HCT116 (cell line): ENCODE measurements around the gene FHIT. TPM values are rescaled to one million over a fixed set of nuclear protein-coding genes. Genes with fewer than 3 reads are reported as not detected.

ENCODE experiments used
- ATAC-seq: fragments of 200-7000 bp; cut with Tn5 transposase; 2 replicates; pipeline ENCODE4 v1.9.1; 2020; ENCODE audit warnings: mild to moderate bottlenecking, moderate library complexity
- BruUV-seq: library from RNA; stranded (reverse); fragments of 400-500 nt; replicated peaks from 2 replicates; lab custom pipeline; 2021; lab: Mats Ljungman, UMichigan
- CTCF ChIA-PET: fragments of 300-600 bp; sonication (Branson Sonifier 250); formaldehyde crosslinking; loops from one replicate; lab custom pipeline; 2021; ENCODE audit warnings: antibody characterized with exemption; lab: Charles Lee
- POLR2A ChIA-PET: fragments of 300-600, 350-600 bp; sonication (Branson Sonifier 250); formaldehyde crosslinking; loops from one replicate; lab custom pipeline; 2021; ENCODE audit warnings: antibody characterized with exemption; lab: Charles Lee
- RAD21 ChIA-PET, 2 experiments: fragments of 300-600 bp; sonication (Branson Sonifier 250); formaldehyde crosslinking; loops; one replicate each; lab custom pipeline; 2023; ENCODE audit warnings: low total read pairs in 2 of 2; ENCODE audit not compliant: uncharacterized antibody in 2 of 2, unreplicated experiment in 2 of 2, low non-redundant PET in 1 of 2; lab: Charles Lee
- DNase-seq: peaks from one replicate; pipeline ENCODE4 v3.0.0-alpha.2; 2010; ENCODE audit warnings: low read depth, low spot score
- H2AFZ ChIP-seq: fragments of 200-600 bp; shearing (Covaris generic), sonication (generic); 2 replicates; pipeline ENCODE4 v1.6.1; 2017; ENCODE audit warnings: low read depth, mixed run types, mixed read lengths, antibody characterized with exemption, low read length; ENCODE audit not compliant: poor library complexity, severe bottlenecking
- H3K27ac ChIP-seq: 2 replicates; pipeline ENCODE4 v1.5.1; 2012; ENCODE audit warnings: low read depth, low read length
- H3K27me3 ChIP-seq: fragments of 200-600 bp; sonication (generic); 2 replicates; pipeline ENCODE4 v1.6.1; 2016; ENCODE audit warnings: mixed run types, low read length, mixed read lengths; ENCODE audit not compliant: insufficient read depth
- H3K36me3 ChIP-seq, 2 experiments: fragments of 200-500 bp in 1 of 2; fragments of 200-600 bp in 1 of 2; sonication (Bioruptor generic) in 1 of 2; sonication (generic) in 1 of 2; 2 replicates each; pipeline versions ENCODE4 v1.5.1 to v1.6.1; 2014 to 2016; ENCODE audit warnings: low read length in 2 of 2, inconsistent platforms in 1 of 2, mixed read lengths in 1 of 2, mixed run types in 1 of 2; ENCODE audit not compliant: insufficient read depth in 2 of 2, control insufficient read depth in 1 of 2
- H3K4me1 ChIP-seq, 2 experiments: fragments of 200-600 bp in 1 of 2; sonication (generic) in 1 of 2; 2 replicates each; pipeline versions ENCODE4 v1.5.1 to v1.6.1; 2012 to 2017; ENCODE audit warnings: low read length in 2 of 2, inconsistent platforms in 1 of 2, mild to moderate bottlenecking in 1 of 2, mixed read lengths in 1 of 2, mixed run types in 1 of 2, moderate library complexity in 1 of 2; ENCODE audit not compliant: insufficient read depth in 2 of 2, control insufficient read depth in 1 of 2
- H3K4me2 ChIP-seq: fragments of 200-600 bp; sonication (generic); 2 replicates; pipeline ENCODE4 v1.6.1; 2017; ENCODE audit warnings: mixed run types, low read length, mixed read lengths
- H3K4me3 ChIP-seq, 2 experiments: fragments of 200-600 bp in 1 of 2; sonication (generic) in 1 of 2; replicated peaks in 1 of 2; 2 replicates each; pipeline ENCODE4 v1.5.1; 2011 to 2016; ENCODE audit warnings: low read length in 2 of 2, control low read depth in 1 of 2, low read depth in 1 of 2, mild to moderate bottlenecking in 1 of 2, mixed read lengths in 1 of 2, mixed run types in 1 of 2
- H3K79me2 ChIP-seq: fragments of 200-600 bp; sonication (generic); 2 replicates; pipeline ENCODE4 v1.6.1; 2017; ENCODE audit warnings: mild to moderate bottlenecking, mixed run types, low read length, moderate library complexity, mixed read lengths; ENCODE audit not compliant: insufficient read depth
- H3K9ac ChIP-seq: fragments of 200-600 bp; sonication (generic); 2 replicates; pipeline ENCODE4 v1.6.1; 2016; ENCODE audit warnings: low read length, mixed read lengths
- H3K9me2 ChIP-seq: fragments of 200-600 bp; sonication (generic), shearing (Covaris generic); 2 replicates; pipeline ENCODE4 v1.6.1; 2017; ENCODE audit warnings: mixed run types, mild to moderate bottlenecking, moderate library complexity; ENCODE audit not compliant: insufficient read depth
- H3K9me3 ChIP-seq, 2 experiments: fragments of 200-500 bp in 1 of 2; fragments of 200-600 bp in 1 of 2; sonication (Bioruptor generic) in 1 of 2; sonication (generic) in 1 of 2; 2 replicates each; pipeline ENCODE4 v1.6.1; 2014 to 2017; ENCODE audit warnings: low read length in 2 of 2, mixed read lengths in 2 of 2, inconsistent platforms in 1 of 2, low read depth in 1 of 2, mild to moderate bottlenecking in 1 of 2, mixed run types in 1 of 2, moderate library complexity in 1 of 2; ENCODE audit not compliant: control insufficient read depth in 1 of 2, insufficient read depth in 1 of 2
- H4K20me1 ChIP-seq: fragments of 200-600 bp; sonication (generic), shearing (Covaris generic); 2 replicates; pipeline ENCODE4 v1.6.1; 2017; ENCODE audit warnings: mixed run types, mild to moderate bottlenecking, moderate library complexity; ENCODE audit not compliant: insufficient read depth
- CEBPB ChIP-seq: IDR thresholded peaks from 2 replicates; pipeline ENCODE4 v1.6.1; 2012; ENCODE audit warnings: low read depth
- EGR1 ChIP-seq: IDR thresholded peaks from 2 replicates; pipeline ENCODE4 v1.6.1; 2012; ENCODE audit warnings: low read depth
- ELF1 ChIP-seq: IDR thresholded peaks from 2 replicates; pipeline ENCODE4 v1.6.1; 2012; ENCODE audit warnings: low read depth, borderline replicate concordance
- EZH2 ChIP-seq: fragments of 200-600 bp; sonication (generic); IDR thresholded peaks from 2 replicates; pipeline ENCODE4 v1.6.1; 2017; ENCODE audit warnings: antibody characterized with exemption, mixed run types
- EZH2phosphoT487 ChIP-seq: fragments of 200-600 bp; IDR thresholded peaks from 2 replicates; pipeline ENCODE4 v1.6.1; 2018; ENCODE audit warnings: antibody characterized with exemption, borderline replicate concordance
- POLR2A ChIP-seq: IDR thresholded peaks from 2 replicates; pipeline ENCODE4 v1.7.0; 2011; ENCODE audit warnings: borderline replicate concordance; ENCODE audit not compliant: insufficient read depth, insufficient read length; ENCODE audit errors: extremely low read depth
- POLR2AphosphoS5 ChIP-seq: IDR thresholded peaks from 2 replicates; pipeline ENCODE4 v1.6.1; 2011; ENCODE audit warnings: mild to moderate bottlenecking, low read depth, low read length, moderate library complexity
- SIN3A ChIP-seq: IDR thresholded peaks from 2 replicates; pipeline ENCODE4 v1.6.1; 2012; ENCODE audit warnings: low read depth
- SP1 ChIP-seq: IDR thresholded peaks from 2 replicates; pipeline ENCODE4 v1.6.1; 2012; ENCODE audit warnings: low read depth
- SRF ChIP-seq: IDR thresholded peaks from 2 replicates; pipeline ENCODE4 v1.6.1; 2012; ENCODE audit warnings: low read depth
- YY1 ChIP-seq: IDR thresholded peaks from 2 replicates; pipeline ENCODE4 v1.6.1; 2011; ENCODE audit warnings: low read length, low read depth, moderate library complexity, mild to moderate bottlenecking; ENCODE audit not compliant: insufficient replicate concordance; ENCODE audit errors: extremely low read depth
- ZBTB33 ChIP-seq: IDR thresholded peaks from 2 replicates; pipeline ENCODE4 v1.6.1; 2011; ENCODE audit warnings: mild to moderate bottlenecking, low read length, moderate library complexity; ENCODE audit not compliant: insufficient replicate concordance; ENCODE audit errors: extremely low read depth
- ZNF274 ChIP-seq: fragments of 200-500 bp; sonication (Bioruptor generic); IDR thresholded peaks from 2 replicates; pipeline ENCODE4 v1.6.1; 2014; ENCODE audit warnings: mild to moderate bottlenecking, low read depth, low read length, inconsistent platforms
- intact Hi-C: fragments of 100-400 bp; cut with micrococcal nuclease; formaldehyde crosslinking; loops from 2 replicates; pipeline ENCODE4 v1.10.0; 2022
- total RNA-seq: library from RNA; stranded (reverse); gene quantifications from one replicate; pipeline ENCODE4 v1.2.1, GENCODE V29; 2021; ENCODE audit not compliant: unreplicated experiment
- TF ChIP-seq, protein P1 (sequence below): IDR thresholded peaks from 2 replicates; pipeline ENCODE4 v1.6.1; 2012
- TF ChIP-seq, protein P2 (sequence below), 3 experiments: fragments of 200-600 bp in 1 of 3; sonication (generic) in 1 of 3; IDR thresholded peaks in 2 of 3; conservative IDR thresholded peaks in 1 of 3; 2 replicates each; pipeline ENCODE4 v1.5.1; 2012 to 2017; ENCODE audit warnings: low read depth in 2 of 3, low read length in 2 of 3, antibody characterized with exemption in 1 of 3, borderline replicate concordance in 1 of 3, control low read depth in 1 of 3, mild to moderate bottlenecking in 1 of 3, mixed read lengths in 1 of 3, mixed run types in 1 of 3, moderate library complexity in 1 of 3; ENCODE audit not compliant: insufficient read depth in 1 of 3
- TF ChIP-seq, protein P3 (sequence below): IDR thresholded peaks from 2 replicates; pipeline ENCODE4 v1.6.1; 2012; ENCODE audit warnings: low read depth

FHIT gene
- total RNA-seq, 1 experiment from 2014 or later, result 20.1 TPM

- no peaks in the 10 kb centered on the region for H3K27me3 ChIP-seq
- ChIA-PET POLR2A (no interaction called here), RAD21 (no interaction called here), CTCF (no interaction called here)
- no peak for DNase-seq
- no peak overlapping the region for H3K4me2 ChIP-seq
- H2AFZ ChIP-seq, result no peak overlapping the region
- no peaks in the 10 kb centered on the region for H3K36me3 ChIP-seq
- TF ChIP-seq POLR2A, result no peak
- no peak for TF ChIP-seq EGR1
- TF ChIP-seq EZH2phosphoT487, result no peak
- no peak for TF ChIP-seq EZH2
- no peak for TF ChIP-seq CEBPB
- TF ChIP-seq ELF1, result no peak
- TF ChIP-seq SIN3A, result no peak
- TF ChIP-seq, protein P1, sequence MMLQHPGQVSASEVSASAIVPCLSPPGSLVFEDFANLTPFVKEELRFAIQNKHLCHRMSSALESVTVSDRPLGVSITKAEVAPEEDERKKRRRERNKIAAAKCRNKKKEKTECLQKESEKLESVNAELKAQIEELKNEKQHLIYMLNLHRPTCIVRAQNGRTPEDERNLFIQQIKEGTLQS, result no peak
- no peak for TF ChIP-seq ZNF274
- TF ChIP-seq SRF, result no peak
- no peak for TF ChIP-seq SP1
- no peak for TF ChIP-seq ZBTB33
- no peak for TF ChIP-seq YY1
- TF ChIP-seq POLR2AphosphoS5, result no peak
- TF ChIP-seq, protein P2, sequence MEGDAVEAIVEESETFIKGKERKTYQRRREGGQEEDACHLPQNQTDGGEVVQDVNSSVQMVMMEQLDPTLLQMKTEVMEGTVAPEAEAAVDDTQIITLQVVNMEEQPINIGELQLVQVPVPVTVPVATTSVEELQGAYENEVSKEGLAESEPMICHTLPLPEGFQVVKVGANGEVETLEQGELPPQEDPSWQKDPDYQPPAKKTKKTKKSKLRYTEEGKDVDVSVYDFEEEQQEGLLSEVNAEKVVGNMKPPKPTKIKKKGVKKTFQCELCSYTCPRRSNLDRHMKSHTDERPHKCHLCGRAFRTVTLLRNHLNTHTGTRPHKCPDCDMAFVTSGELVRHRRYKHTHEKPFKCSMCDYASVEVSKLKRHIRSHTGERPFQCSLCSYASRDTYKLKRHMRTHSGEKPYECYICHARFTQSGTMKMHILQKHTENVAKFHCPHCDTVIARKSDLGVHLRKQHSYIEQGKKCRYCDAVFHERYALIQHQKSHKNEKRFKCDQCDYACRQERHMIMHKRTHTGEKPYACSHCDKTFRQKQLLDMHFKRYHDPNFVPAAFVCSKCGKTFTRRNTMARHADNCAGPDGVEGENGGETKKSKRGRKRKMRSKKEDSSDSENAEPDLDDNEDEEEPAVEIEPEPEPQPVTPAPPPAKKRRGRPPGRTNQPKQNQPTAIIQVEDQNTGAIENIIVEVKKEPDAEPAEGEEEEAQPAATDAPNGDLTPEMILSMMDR (IDR thresholded peaks at IDR 0.05 in 2 of 3, conservative IDR thresholded peaks at IDR 0.05 in 1 of 3; ENCODE audit: borderline replicate concordance in 1 of 3, insufficient read depth in 1 of 3, low read depth in 2 of 3, low read length in 2 of 3), result no peak
- TF ChIP-seq, protein P3, sequence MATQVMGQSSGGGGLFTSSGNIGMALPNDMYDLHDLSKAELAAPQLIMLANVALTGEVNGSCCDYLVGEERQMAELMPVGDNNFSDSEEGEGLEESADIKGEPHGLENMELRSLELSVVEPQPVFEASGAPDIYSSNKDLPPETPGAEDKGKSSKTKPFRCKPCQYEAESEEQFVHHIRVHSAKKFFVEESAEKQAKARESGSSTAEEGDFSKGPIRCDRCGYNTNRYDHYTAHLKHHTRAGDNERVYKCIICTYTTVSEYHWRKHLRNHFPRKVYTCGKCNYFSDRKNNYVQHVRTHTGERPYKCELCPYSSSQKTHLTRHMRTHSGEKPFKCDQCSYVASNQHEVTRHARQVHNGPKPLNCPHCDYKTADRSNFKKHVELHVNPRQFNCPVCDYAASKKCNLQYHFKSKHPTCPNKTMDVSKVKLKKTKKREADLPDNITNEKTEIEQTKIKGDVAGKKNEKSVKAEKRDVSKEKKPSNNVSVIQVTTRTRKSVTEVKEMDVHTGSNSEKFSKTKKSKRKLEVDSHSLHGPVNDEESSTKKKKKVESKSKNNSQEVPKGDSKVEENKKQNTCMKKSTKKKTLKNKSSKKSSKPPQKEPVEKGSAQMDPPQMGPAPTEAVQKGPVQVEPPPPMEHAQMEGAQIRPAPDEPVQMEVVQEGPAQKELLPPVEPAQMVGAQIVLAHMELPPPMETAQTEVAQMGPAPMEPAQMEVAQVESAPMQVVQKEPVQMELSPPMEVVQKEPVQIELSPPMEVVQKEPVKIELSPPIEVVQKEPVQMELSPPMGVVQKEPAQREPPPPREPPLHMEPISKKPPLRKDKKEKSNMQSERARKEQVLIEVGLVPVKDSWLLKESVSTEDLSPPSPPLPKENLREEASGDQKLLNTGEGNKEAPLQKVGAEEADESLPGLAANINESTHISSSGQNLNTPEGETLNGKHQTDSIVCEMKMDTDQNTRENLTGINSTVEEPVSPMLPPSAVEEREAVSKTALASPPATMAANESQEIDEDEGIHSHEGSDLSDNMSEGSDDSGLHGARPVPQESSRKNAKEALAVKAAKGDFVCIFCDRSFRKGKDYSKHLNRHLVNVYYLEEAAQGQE, result no peak
- no peaks in the 10 kb centered on the region for H4K20me1 ChIP-seq
- no peak overlapping the region for H3K27ac ChIP-seq
- no TSS peak for BruUV-seq
- intact Hi-C loops, result no loop called here
- H3K79me2 ChIP-seq, result no peaks in the 10 kb centered on the region
- peaks cover 3 to 8% of the 10 kb centered on the region in 2 experiments; a peak in 1 of 4 replicates for H3K4me1 ChIP-seq
- no peaks in the 10 kb centered on the region for H3K9me3 ChIP-seq
- no peak overlapping the region for H3K4me3 ChIP-seq
- H3K9ac ChIP-seq, result no peak overlapping the region
- no peak for ATAC-seq
- no peaks in the 10 kb centered on the region for H3K9me2 ChIP-seq
Observed at GRCh38 chr3:59779260-59779659, 1472.0 kb downstream of the FHIT start.
